HCT116 (cell line): ENCODE data around the gene HSPG2.

Experiments used
- POLR2A ChIP-seq: IDR thresholded peaks from 2 replicates; pipeline ENCODE4 v1.7.0; 2011; ENCODE audit warnings: borderline replicate concordance; ENCODE audit not compliant: insufficient read depth, insufficient read length; ENCODE audit errors: extremely low read depth
- YY1 ChIP-seq: IDR thresholded peaks from 2 replicates; pipeline ENCODE4 v1.6.1; 2011; ENCODE audit warnings: low read length, low read depth, moderate library complexity, mild to moderate bottlenecking; ENCODE audit not compliant: insufficient replicate concordance; ENCODE audit errors: extremely low read depth
- TF ChIP-seq, protein P1 (sequence below), 3 experiments: fragments of 200-600 bp in 1 of 3; sonication (generic) in 1 of 3; IDR thresholded peaks in 2 of 3; conservative IDR thresholded peaks in 1 of 3; 2 replicates each; pipeline ENCODE4 v1.5.1; 2012 to 2017; ENCODE audit warnings: low read depth in 2 of 3, low read length in 2 of 3, antibody characterized with exemption in 1 of 3, borderline replicate concordance in 1 of 3, control low read depth in 1 of 3, mild to moderate bottlenecking in 1 of 3, mixed read lengths in 1 of 3, mixed run types in 1 of 3, moderate library complexity in 1 of 3; ENCODE audit not compliant: insufficient read depth in 1 of 3

DNA sequence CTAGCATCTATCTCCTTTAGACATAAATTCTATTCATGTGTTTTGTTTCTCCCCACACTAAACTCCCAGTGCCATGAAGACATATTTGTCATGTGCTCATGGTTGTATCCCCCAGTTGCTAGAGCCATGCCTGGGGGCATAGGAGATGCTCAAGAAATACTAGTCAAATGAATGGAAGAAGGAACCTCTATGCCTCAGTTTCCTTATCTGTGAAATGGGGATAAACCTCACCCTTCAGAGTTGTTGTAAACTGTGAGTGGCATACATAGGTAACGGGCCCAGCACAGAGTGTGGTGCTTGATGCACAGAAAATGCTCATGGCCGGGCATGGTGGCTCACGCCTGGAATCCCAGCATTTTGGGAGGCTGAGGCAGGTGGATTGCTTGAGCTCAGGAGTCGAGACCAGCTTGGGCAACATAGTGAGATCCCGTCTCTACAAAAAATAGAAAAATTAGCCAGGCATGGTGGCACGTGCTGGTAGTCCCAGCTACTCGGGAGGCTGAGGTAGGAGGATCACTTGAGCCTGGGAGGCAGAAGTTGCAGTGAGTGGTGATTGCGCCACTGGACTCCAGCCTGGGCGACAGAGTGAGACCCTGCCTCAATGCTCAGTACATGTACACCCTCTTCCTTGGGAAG lies 116.4 kb downstream of the HSPG2 start:
- TF ChIP-seq, protein P1, sequence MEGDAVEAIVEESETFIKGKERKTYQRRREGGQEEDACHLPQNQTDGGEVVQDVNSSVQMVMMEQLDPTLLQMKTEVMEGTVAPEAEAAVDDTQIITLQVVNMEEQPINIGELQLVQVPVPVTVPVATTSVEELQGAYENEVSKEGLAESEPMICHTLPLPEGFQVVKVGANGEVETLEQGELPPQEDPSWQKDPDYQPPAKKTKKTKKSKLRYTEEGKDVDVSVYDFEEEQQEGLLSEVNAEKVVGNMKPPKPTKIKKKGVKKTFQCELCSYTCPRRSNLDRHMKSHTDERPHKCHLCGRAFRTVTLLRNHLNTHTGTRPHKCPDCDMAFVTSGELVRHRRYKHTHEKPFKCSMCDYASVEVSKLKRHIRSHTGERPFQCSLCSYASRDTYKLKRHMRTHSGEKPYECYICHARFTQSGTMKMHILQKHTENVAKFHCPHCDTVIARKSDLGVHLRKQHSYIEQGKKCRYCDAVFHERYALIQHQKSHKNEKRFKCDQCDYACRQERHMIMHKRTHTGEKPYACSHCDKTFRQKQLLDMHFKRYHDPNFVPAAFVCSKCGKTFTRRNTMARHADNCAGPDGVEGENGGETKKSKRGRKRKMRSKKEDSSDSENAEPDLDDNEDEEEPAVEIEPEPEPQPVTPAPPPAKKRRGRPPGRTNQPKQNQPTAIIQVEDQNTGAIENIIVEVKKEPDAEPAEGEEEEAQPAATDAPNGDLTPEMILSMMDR (IDR thresholded peaks at IDR 0.05 in 2 of 3, conservative IDR thresholded peaks at IDR 0.05 in 1 of 3; ENCODE audit: borderline replicate concordance in 1 of 3, insufficient read depth in 1 of 3, low read depth in 2 of 3, low read length in 2 of 3), result no peak
- TF ChIP-seq YY1 (no peak), POLR2A (no peak)
